ENCODE results near the gene SLC35B4.

Gene SLC35B4

DNA sequence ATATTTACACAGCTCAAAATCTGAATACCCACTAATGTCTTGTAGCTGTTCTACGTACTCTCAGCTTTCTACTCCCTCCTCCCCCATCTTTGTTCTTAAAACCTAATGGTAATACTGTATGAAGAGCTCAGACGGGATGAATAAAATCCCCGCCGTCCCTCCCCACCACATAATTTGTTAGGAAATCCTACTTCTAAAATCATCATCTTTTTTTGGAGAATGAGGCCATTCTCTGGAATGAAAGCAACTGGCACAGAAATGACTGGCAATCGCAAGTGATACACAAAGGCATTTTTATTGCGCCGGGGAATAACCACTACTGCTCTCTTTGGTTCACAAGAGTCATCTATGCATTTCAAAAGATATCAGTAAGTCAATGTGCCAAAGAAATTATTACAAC, 27.3 kb downstream of the SLC35B4 start:
- DNase-seq, result no peak

DNA sequence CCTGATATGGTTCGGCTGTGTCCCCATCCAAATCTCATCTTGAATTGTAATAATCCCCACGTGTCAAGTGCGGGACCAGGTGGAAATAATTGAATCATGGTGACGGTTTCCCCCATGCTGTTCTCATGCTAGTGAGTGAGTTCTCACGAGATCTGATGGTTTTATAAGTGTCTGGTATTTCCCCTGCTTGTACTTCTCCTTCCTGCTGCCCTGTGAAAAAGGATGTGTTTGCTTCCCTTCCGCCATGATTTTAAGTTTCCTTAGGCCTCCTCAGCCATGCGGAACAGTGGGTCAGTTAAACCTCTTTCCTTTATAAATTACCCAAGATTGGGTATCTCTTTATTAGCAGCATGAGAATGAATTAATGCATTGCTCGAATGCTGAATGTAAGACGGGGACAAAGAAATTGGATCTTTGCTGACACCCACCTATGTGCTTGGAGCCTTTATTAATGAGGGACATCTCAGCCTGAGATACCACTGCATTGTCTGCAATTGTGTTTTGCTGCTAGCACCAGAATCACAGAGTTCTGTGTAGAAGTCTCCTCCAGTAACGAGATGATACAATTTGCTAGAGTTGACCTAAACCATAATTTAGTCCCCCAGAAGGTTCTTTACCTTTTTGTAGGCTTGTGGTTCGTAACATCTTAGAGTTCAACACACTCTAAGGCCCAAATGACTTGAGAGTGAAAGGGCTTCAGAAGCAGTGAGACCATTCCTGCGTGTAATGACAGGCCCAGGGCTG, 28.6 kb downstream of the SLC35B4 start:
- no peak for DNase-seq

DNA sequence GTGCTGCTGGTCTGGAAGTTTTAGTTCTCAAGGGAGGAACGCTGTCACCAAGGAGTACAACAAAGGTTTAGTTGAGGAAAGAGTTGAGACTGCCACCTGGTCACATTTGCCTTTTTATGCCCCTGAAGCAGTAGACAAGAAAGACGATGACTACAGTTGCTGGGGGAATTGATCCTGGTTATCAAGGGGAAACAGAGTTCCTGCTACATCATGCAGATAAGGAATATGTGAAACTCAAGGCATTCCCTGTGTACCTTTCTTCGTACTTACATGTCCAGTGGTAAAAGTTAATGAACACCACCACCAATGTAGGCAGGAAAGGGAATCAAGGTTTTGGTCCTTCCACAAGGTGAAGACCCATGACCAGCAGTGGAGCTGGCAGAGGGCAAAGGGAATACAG, 31.8 kb downstream of the SLC35B4 start:
- DNase-seq, result no peak

DNA sequence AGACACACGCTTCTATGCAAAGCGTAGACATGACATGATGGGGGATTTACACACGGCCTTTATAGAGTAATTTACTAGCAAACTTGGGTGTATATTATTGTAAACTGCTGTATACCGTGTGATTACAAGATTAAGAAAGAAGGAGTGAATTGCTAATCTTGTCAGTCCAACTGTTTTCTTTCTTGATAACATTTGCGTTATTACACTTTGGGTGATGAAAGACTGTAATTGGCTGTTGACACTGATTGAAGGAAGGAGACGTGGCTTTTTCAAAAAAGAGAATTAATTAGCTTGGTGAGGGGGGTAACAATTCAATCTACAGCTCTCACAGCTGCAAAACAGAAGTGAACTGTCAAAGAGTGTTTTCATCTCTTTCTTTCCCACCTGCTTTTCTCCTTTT, 32.7 kb downstream of the SLC35B4 start:
- no peak for DNase-seq

DNA sequence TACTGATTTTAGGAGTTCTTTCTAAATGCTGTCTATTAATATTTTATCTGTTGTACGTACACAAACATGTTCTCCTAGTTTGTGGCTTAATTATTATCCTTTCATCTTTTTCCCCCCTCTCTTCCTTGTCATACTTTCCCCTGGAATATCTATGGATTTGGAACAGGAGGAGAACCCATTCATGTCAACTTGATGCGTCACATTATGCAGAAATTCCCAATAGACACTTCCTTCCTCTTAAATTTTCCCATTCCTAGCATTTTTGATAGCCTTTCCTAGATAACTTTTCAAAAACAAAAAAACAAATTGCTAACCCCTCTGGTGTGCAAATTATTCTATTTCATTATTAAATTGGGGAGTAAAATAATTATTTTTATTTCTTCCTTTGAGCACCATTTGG, 36.2 kb downstream of the SLC35B4 start:
- DNase-seq, result no peak

DNA sequence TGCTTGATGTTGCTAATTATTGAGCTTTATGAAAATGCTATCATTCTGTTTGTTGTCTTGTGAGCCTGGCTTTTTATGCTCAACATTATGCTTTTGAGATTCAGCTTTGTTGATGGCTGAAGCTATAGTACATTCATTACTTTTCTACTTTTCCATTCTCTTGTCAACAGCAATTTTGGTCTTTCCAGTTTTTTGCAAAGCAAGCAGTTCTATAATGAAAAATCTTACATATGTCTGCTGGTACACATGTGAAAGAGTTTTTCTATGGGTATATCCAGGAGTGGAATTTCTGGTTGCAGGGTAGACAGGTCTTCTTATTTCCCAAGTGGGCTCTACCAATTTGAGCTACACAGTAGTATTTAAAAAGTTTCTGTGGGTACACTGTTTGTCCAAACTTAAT, 36.8 kb downstream of the SLC35B4 start:
- DNase-seq, result no peak

DNA sequence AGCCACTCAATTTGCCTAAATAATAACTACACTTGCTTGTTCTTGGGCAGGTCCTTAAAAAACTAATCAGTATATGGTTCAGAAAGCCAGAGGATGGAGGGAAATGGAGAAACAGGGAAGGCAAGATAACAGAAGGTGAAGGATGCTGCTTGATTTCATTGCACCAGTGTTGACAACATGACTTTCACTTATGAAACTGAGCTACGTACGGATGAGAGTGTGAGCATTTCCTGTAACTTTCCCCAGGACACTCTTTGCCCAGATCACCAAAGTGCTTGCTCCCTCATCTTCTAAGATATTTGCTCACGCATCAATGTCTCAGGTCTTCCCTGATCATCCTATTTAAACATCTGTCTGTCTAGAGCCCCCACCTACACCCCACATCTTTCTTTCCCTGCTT, 37.4 kb downstream of the SLC35B4 start:
- DNase-seq, result no peak

DNA sequence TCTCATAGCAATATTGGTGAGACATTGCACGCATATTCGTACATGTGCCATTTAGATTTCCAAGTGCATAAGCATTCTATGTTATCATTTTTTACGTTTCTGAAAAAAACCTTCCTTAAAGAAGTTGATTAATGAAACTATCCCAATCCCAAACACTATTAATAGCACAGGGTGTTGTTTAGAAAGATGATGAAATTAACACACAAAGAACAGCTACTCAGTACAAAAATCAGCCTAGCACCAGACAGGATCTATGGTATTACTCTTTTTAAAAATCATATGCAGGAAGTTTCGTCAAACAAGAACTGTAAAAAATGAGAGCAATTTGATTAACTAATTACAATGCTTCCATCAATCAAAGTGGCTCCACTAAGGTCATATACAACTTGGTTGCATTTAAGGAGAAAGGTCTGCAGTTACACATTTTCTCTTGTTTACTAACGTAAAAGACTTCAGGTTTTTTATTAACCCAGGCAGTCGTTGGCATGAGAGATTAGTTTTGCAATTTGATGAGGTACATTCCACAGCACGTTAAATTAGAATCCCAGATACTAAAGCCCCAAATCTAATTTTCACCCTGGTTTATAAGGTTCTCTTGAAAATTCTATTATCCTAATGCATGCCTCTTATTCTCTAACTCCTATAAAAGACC, 38.1 kb downstream of the SLC35B4 start:
- DNase-seq, result no peak

DNA sequence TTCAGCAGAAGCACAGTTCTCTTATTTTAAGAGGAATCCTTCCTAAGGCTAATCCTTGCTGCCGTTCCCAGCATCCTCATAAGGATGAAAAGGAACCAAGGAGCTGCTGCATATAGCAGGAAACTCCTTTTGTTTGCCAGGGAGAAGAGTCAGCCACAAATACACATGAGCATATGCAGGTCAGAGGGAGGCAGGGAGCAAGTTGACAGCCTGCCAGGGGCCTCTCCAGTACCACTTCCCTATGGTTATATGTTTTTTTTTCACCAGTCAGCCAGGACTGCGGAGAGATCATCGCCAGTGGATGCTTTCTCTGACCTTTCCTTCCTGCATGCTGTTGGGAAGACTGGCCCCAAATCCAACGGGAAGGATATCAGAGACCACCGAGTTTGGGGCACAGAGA, 39.8 kb downstream of the SLC35B4 start:
- no peak for DNase-seq

DNA sequence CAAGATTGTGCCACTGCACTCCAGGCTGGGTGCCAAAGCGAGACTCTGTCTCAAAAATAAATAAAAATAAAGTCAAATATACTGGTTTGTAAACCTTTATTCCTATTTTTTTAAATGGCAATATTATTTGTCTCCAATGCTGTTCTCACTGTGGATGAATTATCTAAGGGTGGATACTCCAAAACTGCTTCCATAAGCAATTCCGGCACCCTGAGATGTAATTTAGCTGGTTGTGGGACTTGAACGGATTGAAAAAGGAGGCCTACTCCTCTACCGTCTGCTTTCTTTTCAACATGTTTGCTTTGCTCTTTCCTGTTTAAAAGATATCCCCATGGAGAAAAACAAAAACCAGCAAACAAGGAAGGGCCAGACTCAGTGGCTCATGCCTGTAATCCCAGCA, 54.4 kb downstream of the SLC35B4 start:
- DNase-seq, result no peak

DNA sequence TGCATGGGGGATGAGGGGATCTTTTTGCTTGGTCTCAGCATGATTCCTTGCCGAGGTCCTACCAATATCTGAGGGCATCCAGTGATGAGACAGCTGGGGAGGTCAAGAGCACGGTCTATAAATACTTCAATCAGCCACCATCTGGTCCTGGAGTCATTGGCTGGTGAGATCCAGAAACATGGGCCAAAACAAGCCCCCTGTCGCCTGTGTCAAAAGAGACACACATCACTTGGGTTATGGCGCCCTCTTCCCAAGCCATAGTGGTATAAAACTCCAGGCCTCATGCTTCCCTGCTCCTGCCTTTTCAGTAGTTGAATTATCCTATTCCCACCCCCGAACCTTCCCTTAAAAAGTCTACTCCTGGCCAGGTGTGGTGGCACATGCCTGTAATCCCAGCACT, 60.9 kb downstream of the SLC35B4 start:
- no peak for DNase-seq

DNA sequence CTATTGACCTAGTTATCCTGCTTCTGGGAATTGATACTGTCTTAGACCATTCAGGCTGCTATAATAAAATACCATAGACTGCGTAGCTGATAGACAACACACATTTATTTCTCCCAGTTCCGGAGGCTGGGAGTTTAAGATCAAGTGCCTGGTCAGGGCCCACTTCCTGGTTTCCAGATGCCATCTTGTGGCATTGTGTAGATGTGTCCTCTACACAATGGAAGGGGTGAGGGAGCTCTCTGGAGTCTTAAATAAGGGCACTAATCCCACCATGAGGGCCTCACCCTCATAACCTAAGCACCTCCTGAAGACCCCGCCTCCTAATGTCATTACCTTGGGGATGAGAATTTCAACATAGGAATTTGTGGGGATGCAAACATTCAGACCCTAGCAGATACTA, 62.4 kb downstream of the SLC35B4 start:
- no peak for DNase-seq

DNA sequence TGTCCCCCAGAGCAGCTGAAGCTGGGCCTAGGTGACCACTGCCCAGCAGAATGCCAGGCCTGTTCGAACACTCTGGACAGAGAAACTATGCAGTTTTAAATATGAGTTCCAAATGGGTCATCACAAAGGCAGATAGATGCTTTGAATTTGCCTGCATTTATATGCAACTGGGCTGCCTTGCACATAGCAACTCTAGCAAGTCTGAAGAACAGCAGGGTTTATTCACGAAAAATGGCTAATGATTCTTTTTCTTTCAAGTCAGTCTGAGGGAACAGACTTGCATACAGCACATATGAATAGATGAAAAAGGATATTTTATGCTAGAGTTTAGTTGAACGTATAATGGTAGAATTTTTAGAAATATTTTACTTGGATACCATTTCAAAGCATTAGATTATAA, 68.5 kb downstream of the SLC35B4 start:
- no peak for DNase-seq

DNA sequence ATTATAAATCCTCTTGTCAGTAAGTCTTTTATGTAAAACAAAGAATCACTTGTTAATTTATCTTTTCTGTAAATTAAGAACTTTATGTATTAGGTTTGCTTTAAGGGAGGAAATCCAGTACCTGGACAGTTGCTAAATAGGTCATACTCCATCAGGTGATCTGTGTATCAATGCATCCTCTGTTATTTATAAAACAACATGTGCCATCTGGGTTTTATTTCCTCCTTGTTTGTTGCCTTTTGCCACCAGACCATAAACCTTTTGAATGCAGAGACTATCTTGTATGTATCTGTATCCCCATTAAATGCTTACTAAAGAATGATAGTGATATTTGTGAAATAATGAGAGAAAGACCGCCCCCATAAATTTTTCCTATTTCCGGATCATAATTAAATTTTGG, 70.0 kb downstream of the SLC35B4 start:
- DNase-seq, result no peak

DNA sequence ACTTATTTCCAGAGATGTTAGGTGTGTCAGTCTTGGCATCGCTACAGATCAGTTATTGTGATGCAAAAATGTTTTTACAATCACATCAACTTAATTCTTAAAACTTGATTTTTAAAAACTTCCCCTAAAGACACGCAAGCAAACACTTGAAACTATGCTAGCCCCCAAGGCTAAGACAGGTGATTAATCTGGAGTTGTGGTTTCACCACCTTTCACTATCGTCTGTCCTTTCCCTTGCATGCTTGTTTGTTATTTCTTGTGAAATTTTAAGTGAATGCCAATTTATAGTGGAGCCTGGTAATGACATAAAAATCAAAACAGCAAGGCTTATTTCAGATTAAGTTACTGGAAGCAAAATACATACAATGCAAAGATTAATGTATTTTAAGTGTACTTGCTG, 70.4 kb downstream of the SLC35B4 start:
- DNase-seq, result no peak

DNA sequence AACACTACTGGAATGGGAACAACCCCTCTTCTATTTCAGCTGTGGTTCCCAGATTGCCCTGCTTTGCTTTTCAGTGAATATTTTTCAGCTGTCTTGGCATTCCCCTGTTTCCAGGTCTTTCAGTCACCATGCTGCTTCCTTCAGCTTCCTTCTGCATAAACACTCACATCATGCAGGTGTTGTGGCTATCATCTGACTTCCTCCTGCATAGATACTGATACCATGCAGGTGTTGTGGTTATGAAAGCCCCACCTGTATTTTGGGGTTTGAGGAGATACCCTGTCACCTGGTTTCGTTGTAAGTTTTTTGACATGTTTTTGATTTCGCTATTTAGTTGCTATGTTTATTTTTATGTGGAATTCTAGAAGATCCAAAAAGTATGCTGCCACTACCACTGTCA, 71.5 kb downstream of the SLC35B4 start:
- DNase-seq, result no peak

Data from activated CD4-positive, CD25-positive, alpha-beta regulatory T cell (primary cell).